ENCODE results near the gene ZNF423. TPM values are rescaled to one million over a fixed set of nuclear protein-coding genes. Genes with fewer than 3 reads are reported as not detected.

ZNF423 gene
- total RNA-seq, 4 donors from 2014 or later: 0.67 to 3.7 (median 2.2) TPM

GRCh38 chr16:49662569-49662968, 193.3 kb downstream of the ZNF423 start:
- no peak overlapping the region for H3K4me3 ChIP-seq (ENCODE audit: low read depth, poor library complexity, severe bottlenecking)
- intact Hi-C loops (cut with DNase I; ENCODE audit: low total_unique reads): no loop called here
- WGBS, 2 donors: 86 to 88% methylated on average over 4 of the region's 4 CpGs
- no peak for DNase-seq (ENCODE audit: low spot score in 2 of 2)
- no peak for TF ChIP-seq POLR2A (IDR thresholded peaks at IDR 0.05)
- no peak for TF ChIP-seq CTCF (IDR thresholded peaks at IDR 0.05)

GRCh38 chr16:49661465-49662187, 194.3 kb downstream of the ZNF423 start:
- WGBS, 2 donors: 54 to 70% methylated on average over 16 of the region's 16 CpGs
- intact Hi-C loops (cut with DNase I; ENCODE audit: low total_unique reads): no loop called here

DNA sequence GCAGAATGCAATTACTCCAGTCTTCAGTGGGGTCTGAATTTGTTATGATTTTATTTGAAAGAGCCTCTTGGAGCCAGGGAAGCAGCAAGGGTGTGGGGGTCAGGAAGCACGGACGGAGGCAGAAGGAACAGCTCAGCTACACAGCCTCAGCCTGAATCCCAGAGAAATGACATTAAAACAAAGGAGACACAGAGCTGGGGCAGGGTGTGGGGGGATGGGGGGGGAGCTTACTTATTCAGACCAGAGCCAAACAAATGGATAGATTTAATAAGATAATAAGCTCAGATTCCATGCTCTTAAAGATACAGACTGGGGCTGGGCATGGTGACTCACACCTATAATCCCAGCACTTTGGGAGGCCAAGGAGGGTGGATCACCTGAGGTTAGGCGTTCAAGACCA, 195.3 kb downstream of the ZNF423 start:
- no peak overlapping the region for H3K4me3 ChIP-seq (ENCODE audit: low read depth, poor library complexity, severe bottlenecking)
- 78 to 82% methylated on average over 3 of the region's 3 CpGs for WGBS, 2 donors
- TF ChIP-seq POLR2A (IDR thresholded peaks at IDR 0.05) (no peak), CTCF (IDR thresholded peaks at IDR 0.05) (no peak)
- no peak for DNase-seq (ENCODE audit: low spot score in 2 of 2)
- intact Hi-C loops (cut with DNase I; ENCODE audit: low total_unique reads): no loop called here

More at GRCh38 chr16:49661465-49662187, 194.3 kb downstream of the ZNF423 start:
- no peak for TF ChIP-seq POLR2A (IDR thresholded peaks at IDR 0.05)
- H3K4me3 ChIP-seq (ENCODE audit: low read depth, poor library complexity, severe bottlenecking): no peak overlapping the region
- DNase-seq (ENCODE audit: low spot score in 2 of 2): no peak

GRCh38 chr16:49659356-49659755, 196.6 kb downstream of the ZNF423 start:
- DNase-seq (ENCODE audit: low spot score in 2 of 2): no peak
- TF ChIP-seq CTCF (IDR thresholded peaks at IDR 0.05) (no peak), POLR2A (IDR thresholded peaks at IDR 0.05) (no peak)
- intact Hi-C loops (cut with DNase I; ENCODE audit: low total_unique reads): no loop called here
- 89 to 91% methylated on average over 10 of the region's 10 CpGs for WGBS, 2 donors
- no peak overlapping the region for H3K4me3 ChIP-seq (ENCODE audit: low read depth, poor library complexity, severe bottlenecking)

GRCh38 chr16:49658531-49658930, 197.4 kb downstream of the ZNF423 start:
- no peak for DNase-seq (ENCODE audit: low spot score in 2 of 2)
- 71 to 73% methylated on average over 7 to 8 of the region's 8 CpGs for WGBS, 2 donors
- intact Hi-C loops (cut with DNase I; ENCODE audit: low total_unique reads): no loop called here
- H3K4me3 ChIP-seq (ENCODE audit: low read depth, poor library complexity, severe bottlenecking): no peak overlapping the region
- TF ChIP-seq CTCF (IDR thresholded peaks at IDR 0.05) (no peak), POLR2A (IDR thresholded peaks at IDR 0.05) (no peak)

DNA sequence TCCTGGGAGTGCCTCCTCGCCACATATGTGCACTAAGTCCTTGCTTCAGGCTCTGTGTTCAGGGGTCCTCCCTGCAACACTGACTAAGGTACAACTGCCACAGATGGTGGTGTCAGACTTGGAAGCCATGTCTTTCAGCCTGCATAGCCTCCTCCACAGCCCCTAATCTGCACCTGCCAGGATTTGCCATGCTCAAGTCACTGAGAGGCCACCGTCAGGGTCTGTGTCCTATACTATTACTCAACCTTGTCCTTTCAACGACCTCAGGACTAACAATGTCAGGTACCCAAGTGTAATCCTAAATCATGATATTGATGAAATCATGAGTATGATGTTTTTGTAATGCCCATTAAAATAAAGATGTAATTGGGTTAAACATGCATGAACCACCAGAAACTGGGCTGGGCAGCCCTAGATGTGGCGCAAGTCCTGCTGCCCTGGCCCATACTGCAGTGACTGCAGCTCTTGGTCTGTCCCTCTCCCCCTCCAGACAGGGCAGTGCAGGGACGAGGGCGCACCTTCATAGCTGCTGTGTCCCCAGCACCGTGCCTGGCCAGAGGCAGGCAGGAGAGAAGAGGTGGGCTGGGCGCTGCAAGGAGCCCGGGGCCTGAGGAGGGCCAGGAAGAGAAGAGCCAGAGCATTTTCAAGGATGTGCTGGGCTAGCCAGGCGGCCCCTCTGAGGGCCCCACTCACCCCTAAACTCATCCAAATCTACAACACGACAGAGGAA, 198.0 kb downstream of the ZNF423 start:
- 83 to 85% methylated on average over 11 of the region's 11 CpGs for WGBS, 2 donors
- no peak for DNase-seq (ENCODE audit: low spot score in 2 of 2)
- H3K4me3 ChIP-seq (ENCODE audit: low read depth, poor library complexity, severe bottlenecking): no peak overlapping the region
- intact Hi-C loops (cut with DNase I; ENCODE audit: low total_unique reads): no loop called here
- TF ChIP-seq POLR2A (IDR thresholded peaks at IDR 0.05): no peak
- no peak for TF ChIP-seq CTCF (IDR thresholded peaks at IDR 0.05)

Measured in lower leg skin (tissue), 4 donors.